ENCODE data around the gene MOB3C.

MOB3C gene

GRCh38 chr1:46575778-46576177, 40.8 kb downstream of the MOB3C start:
- no peak for DNase-seq (ENCODE audit: low spot score)

- no peak for DNase-seq (ENCODE audit: low spot score)
Measured at GRCh38 chr1:46575300-46575699, 41.3 kb downstream of the MOB3C start.

GRCh38 chr1:46571691-46572225, 44.9 kb downstream of the MOB3C start:
- no peak for DNase-seq (ENCODE audit: low spot score)

- DNase-seq (ENCODE audit: low spot score), result no peak
Measured at GRCh38 chr1:46569884-46570725, 46.5 kb downstream of the MOB3C start.

GRCh38 chr1:46569116-46569515, 47.5 kb downstream of the MOB3C start:
- no peak for DNase-seq (ENCODE audit: low spot score)

- no peak for DNase-seq (ENCODE audit: low spot score)
Measured at GRCh38 chr1:46568461-46568891, 48.1 kb downstream of the MOB3C start.

GRCh38 chr1:46563341-46563740, 53.3 kb downstream of the MOB3C start:
- no peak for DNase-seq (ENCODE audit: low spot score)

- DNase-seq (ENCODE audit: low spot score), result no peak
Measured at GRCh38 chr1:46562498-46562897, 54.1 kb downstream of the MOB3C start.

GRCh38 chr1:46558966-46559365, 57.6 kb downstream of the MOB3C start:
- DNase-seq (ENCODE audit: low spot score), result no peak

- DNase-seq (ENCODE audit: low spot score), result peak; percentile 62
Measured at GRCh38 chr1:46558141-46558963, 58.3 kb downstream of the MOB3C start.

Data from ecto neural progenitor cell (in vitro differentiated cells).